GOT3 (cell line): ENCODE data around the gene ARMC5.
A peak's percentile ranks its signal among the peaks of the same experiment; 100 is the strongest.

Experiments used
- DNase-seq: peaks from one replicate; lab custom pipeline; 2025; ENCODE audit warnings: mixed read lengths; lab: John Stamatoyannopoulos, UW

ARMC5 gene

GRCh38 chr16:31460582-31461002 lies 1.3 kb downstream of the ARMC5 start:
- DNase-seq, result no peak

GRCh38 chr16:31461201-31461920 lies 2.1 kb downstream of the ARMC5 start:
- no peak for DNase-seq

- DNase-seq, result no peak
Measured at GRCh38 chr16:31461921-31462804, 2.9 kb downstream of the ARMC5 start.

GRCh38 chr16:31464348-31464769 lies 5.1 kb downstream of the ARMC5 start:
- no peak for DNase-seq

- DNase-seq, result no peak
Measured at GRCh38 chr16:31464781-31465260, 5.5 kb downstream of the ARMC5 start.

GRCh38 chr16:31465788-31466370 lies 6.6 kb downstream of the ARMC5 start:
- DNase-seq, result no peak

- no peak for DNase-seq
Measured at GRCh38 chr16:31466381-31466841, 7.1 kb downstream of the ARMC5 start.

GRCh38 chr16:31467151-31467773 lies 8.0 kb downstream of the ARMC5 start:
- no peak for DNase-seq

DNA sequence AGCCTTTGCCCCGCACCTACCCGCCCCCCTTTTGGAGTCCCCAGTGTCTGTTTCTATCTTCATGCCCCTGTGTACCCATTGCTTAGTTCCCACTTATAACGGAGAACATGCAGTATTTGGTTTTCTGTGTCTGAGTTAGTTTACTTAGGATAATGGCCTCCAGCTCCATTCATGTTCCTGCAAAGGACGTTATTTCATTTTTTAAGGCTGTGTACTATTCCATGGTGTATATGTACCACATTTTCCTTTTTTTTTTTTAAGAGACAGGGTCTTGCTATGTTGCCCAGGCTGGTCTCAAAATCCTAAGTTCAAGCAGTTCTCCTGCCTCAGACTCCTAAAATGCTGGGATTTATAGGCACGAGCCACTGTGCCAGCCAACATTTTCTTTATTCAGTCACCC lies 8.6 kb downstream of the ARMC5 start:
- no peak for DNase-seq

DNA sequence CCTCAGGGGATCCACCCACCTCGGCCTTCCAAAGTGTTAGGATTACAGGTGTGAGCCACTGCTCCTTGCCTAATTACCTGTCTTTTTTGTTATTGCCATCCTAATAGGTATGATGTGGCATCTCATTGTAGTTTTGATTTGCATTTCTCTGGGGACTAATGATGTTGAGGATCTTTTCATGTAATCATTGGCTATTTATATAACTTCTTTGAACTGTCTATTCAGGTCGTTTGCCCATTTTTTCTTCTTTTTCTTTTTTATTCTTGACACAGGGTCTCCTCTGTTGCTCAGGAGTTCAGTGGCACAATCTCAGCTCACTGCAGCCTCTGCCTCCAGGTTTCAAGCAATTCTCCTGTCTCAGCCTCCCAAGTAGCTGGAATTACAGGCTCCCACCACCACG lies 11.3 kb downstream of the ARMC5 start:
- no peak for DNase-seq

DNA sequence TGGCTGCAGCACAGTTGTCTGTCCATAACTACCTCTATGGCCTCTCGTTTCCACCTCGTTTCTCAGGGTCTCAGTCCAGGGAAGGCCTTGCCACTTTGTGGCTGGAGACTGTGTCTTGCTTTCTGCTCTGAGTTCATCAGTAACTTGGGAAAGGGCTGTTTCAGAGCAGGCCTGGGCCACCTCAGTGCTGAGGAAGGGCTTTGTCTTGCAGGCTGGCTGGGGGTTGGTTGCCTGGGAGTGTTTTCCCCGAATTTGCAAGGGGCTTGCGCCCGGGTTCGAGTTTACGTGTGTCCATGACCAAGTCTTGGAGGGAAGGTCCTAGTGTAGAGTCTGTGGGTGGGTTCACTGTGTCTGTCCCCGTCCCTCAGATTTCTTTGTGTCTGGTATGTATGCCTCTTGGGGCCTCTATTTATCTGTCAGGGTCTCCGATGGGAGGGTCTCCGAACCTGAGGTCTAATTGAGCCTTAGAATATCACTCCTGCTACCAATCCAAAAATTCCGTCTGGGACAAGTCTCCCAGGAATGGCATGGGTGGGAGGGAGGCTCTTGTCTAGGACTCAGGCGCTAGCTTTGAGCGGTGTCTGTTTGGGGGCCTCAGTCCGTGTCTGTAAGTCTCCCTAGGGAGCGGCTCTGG lies 12.1 kb downstream of the ARMC5 start:
- DNase-seq, result no peak

DNA sequence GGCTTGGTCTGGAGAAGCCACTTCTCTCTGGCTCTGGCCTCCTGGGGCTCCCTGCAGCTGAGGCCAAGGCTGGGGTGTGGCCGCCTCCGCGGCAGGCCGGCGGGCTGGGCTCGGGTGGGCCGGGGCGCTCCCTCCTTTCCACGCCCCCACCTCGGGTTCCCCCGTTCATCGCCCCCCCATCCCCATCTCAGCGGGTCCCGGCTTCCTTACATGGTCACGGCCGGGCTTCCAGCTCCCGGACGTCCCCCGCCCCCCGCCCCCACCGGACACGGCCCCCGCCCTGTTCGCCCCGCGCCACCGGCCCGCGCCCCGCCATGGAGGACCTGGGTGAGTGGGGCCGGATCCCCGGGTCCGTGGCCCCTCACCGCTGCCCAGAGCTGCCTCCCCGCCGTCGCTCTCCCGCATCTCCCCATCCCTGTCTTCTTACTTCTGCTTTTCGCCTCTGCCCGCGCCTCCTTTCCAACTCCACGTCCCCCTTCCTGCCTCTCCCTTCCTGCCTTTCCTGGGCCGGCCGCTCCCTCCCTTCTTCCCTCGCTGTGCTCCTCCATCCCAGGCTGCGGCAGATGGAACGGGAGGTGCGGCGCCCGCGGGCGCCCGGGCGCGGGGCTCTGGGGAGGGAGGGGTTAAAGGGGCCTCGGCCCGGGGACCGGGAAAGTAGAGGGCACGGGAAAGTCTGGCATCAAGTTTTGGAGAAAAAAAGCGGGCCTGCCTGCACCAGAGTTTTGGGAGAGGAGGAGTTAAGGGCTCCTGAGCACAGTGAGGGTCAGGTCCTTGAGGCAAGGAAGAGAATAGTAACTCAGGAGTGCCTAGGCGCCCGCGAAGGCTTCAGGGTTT lies 12.8 kb downstream of the ARMC5 start, which contains the start of gene TGFB1I1:
TSS of gene TGFB1I1 (plus strand) at position 278 of the 834 bp plus-strand sequence. CDS start at position 315, 37 bp downstream.
- no peak for DNase-seq

GRCh38 chr16:31472709-31473203 lies 13.5 kb downstream of the ARMC5 start:
- peak; percentile 63 for DNase-seq

DNA sequence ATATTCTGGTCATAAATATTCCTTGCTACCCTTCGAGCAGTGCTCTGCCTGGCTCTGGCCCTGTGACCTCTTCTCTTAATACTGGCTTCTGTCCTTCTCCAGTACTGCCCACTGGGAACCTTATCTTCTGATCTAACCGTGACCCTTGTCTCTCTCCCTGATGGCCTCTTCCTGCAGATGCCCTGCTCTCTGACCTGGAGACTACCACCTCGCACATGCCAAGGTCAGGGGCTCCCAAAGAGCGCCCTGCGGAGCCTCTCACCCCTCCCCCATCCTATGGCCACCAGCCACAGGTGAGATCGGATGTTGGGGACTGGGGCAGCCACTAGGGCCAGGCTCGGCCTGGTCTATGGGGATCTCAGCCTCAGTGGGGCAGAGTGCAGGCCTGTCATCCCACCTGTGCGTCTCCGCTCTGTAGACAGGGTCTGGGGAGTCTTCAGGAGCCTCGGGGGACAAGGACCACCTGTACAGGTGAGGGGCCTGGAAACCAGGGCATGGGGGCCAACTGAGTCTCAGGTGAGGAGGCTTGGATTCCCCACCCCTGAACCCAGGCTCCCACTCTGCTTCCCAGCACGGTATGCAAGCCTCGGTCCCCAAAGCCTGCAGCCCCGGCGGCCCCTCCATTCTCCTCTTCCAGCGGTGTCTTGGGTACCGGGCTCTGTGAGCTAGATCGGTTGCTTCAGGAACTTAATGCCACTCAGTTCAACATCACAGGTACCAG lies 14.1 kb downstream of the ARMC5 start:
- no peak for DNase-seq

- DNase-seq, result no peak
Measured at GRCh38 chr16:31474173-31474714, 14.9 kb downstream of the ARMC5 start.

DNA sequence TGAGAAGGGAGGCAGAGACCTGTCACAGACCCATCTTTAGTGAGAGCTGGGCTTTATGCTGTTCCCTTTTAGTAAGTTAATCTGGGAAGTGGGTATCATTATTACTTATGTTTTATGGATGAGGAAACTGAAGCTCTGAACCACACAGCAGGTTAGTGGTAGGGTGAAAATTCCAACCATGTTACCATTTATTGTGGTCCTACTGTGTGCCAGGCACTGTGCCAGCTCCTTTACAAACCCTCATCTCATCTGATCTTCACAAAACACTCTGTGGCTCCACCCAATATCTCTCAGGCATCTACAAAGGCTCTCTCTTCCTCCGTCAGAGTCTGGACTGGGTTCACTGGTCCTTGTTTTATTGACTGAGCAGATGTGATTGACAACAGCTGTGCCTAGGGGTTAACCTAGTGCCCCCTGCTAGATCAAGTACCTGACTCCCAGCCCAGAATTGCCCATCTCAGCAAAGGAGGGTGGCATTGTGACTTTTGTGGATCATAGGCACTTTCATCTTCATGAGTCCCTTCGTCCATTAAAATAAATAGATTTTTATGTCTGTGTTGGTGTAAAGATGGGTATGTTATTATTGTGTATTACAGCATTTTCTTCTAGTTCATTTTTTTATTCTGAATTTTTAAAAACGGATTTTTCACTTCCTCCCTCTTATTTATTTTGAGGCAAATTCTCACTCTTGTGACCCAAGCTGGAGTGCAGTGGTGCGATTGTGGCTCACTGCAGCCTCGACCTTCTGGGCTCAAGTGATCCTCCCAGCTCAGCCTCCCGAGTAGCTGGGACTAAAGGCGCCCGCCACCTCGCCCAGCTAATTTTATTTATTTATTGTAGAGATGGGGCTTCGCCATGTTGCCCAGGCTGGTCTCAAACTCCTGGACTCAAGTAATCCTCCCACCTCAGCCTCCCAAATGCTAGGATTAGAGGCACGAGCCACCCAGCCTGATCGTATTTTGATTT lies 15.8 kb downstream of the ARMC5 start:
- DNase-seq, result no peak

- DNase-seq, result no peak
Measured at GRCh38 chr16:31475946-31476302, 16.6 kb downstream of the ARMC5 start.
